Measurements from ENCODE around the gene SLC6A8. TPM values are rescaled to one million over a fixed set of nuclear protein-coding genes. Genes with fewer than 3 reads are reported as not detected.

Gene SLC6A8
- 10 to 100 TPM in 1 of 2 donors, 1 to 10 TPM in 1; 1.1 to 26.1 TPM for total RNA-seq

DNA sequence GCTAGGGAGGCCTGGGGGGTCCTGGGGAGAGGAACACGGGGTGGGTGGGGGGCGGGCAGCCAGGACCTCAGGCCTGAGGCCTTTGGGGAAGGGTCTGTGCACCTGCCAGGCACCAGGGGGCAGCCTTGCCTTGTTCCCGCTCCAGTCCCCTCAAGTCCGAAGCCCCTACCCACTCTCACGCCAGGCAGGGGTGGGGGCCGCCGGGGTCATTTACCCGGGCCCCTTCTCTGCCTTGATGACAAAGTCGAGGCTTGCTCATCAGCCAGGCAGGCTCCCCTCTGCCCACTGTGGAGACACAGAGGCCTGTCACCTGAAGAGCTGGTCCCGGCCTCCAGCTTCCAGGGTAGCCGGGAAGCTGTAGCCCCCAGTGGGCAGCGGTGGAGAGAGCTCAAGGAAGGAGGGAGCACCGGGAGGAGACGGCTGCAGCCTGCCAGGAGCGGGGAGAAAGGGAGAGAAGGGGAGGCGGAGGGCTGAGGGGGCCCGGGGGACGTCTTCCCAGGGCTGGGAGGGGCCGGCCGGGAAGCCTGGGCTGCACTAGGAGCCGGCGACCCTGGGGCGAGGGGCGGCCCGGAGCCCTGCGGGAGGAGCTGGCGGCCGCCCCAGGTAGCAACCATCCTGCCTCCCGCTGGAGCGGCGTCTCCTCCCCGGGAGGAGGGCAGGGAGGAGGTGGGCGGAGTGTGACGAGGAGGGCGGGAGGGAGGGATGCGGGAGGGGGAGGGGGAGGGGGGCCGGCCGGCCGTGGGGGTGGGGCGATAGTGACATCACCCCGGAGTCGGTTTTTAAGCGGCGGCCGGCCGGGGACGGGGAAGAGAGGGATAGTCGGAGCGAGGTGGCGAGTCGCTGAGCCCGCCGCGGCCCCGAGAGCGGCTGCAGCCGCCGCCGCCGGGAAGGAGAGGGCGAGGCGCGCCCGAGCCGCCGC lies at the start of gene SLC6A8:
TSS of gene SLC6A8 (plus strand) at position 806 of the 919 bp plus-strand sequence. CDS start 649 bp downstream, outside the sequence.
- Mint-ChIP-seq H3K27me3 (no peaks in the 10 kb centered on the region), H3K4me1 (no peaks in the 10 kb centered on the region), H3K4me3 (peak within 1 kb of the TSS; percentile 52), H3K9me3 (no peaks in the 10 kb centered on the region), H3K36me3 (ENCODE audit: low read depth) (no peaks in the 10 kb centered on the region), H3K27ac (no peak within 1 kb of the TSS)
- ATAC-seq (replicated peaks): peak; percentile 56

DNA sequence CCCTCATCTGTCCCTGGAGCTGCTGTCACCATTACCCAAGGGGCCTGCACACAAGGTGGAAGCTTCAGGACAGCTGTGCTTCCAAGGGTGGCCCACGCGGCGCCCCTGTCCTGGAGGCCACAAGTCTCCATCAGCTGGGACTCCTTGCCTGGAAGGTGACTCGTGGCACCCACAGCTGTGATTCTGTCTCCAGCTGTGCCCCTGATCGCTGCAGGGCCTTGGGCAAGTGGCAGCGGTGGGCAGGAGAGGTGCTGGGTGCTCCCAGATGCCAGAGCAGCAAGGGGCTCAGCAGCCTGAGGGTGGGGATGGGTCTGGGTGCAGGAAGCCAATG lies 49.7 kb upstream of the SLC6A8 start:
- Mint-ChIP-seq H3K9me3 (no peaks in the 10 kb centered on the region), H3K4me1 (no peaks in the 10 kb centered on the region), H3K27me3 (peaks cover 9% of the 10 kb centered on the region), H3K4me3 (no peak overlapping the region), H3K27ac (no peak overlapping the region), H3K36me3 (ENCODE audit: low read depth) (no peaks in the 10 kb centered on the region)
- no peak for ATAC-seq (replicated peaks)

GRCh38 chrX:153638436-153639176 lies 49.1 kb upstream of the SLC6A8 start:
- no peaks in the 10 kb centered on the region for H3K36me3 Mint-ChIP-seq (ENCODE audit: low read depth)
- no peak for ATAC-seq (replicated peaks)
- H3K4me1 Mint-ChIP-seq: no peaks in the 10 kb centered on the region
- H3K27ac Mint-ChIP-seq: no peak overlapping the region
- no peak overlapping the region for H3K4me3 Mint-ChIP-seq
- peaks cover 10% of the 10 kb centered on the region for H3K27me3 Mint-ChIP-seq
- H3K9me3 Mint-ChIP-seq: no peaks in the 10 kb centered on the region

GRCh38 chrX:153639177-153640044 lies 48.3 kb upstream of the SLC6A8 start:
- Mint-ChIP-seq H3K27ac (no peak overlapping the region), H3K9me3 (no peaks in the 10 kb centered on the region), H3K4me3 (no peak overlapping the region), H3K27me3 (peaks cover 10% of the 10 kb centered on the region), H3K36me3 (ENCODE audit: low read depth) (no peaks in the 10 kb centered on the region), H3K4me1 (no peaks in the 10 kb centered on the region)
- no peak for ATAC-seq (replicated peaks)

DNA sequence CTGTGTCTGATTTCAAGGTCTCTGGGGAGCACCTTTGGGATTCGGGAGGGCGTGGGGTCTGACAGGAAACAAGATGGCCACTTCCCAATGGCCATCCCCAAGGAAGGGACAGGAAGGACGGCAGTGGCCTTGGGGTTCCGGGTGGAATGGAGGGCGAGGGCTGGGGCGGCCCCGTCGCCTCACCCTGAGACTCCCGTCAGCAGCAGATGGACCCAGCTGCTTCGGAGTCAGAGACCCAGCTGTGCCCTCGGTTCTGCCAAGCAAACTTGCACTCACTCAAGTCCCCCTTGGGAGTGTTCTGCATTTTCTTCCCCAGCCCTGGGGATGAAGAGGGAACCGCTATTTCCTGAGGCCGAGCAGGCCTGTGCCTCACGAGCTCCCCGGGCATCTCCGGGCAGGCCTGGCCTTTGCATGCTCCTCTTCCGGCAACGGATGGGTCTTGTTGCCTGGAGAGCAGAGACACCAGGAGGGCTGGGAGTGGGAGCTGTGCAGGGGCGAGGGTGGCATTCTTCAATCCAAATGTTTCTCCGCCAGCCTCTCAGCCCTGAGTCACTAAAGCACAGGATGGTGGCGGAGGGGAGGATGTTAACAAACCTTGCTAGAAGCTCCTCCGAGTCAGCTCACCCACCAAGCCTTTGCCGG lies 47.6 kb upstream of the SLC6A8 start:
- ATAC-seq (replicated peaks): no peak
- no peaks in the 10 kb centered on the region for H3K9me3 Mint-ChIP-seq
- H3K4me3 Mint-ChIP-seq: no peak overlapping the region
- no peaks in the 10 kb centered on the region for H3K4me1 Mint-ChIP-seq
- no peaks in the 10 kb centered on the region for H3K36me3 Mint-ChIP-seq (ENCODE audit: low read depth)
- H3K27me3 Mint-ChIP-seq: peaks cover 10% of the 10 kb centered on the region
- H3K27ac Mint-ChIP-seq: no peak overlapping the region

DNA sequence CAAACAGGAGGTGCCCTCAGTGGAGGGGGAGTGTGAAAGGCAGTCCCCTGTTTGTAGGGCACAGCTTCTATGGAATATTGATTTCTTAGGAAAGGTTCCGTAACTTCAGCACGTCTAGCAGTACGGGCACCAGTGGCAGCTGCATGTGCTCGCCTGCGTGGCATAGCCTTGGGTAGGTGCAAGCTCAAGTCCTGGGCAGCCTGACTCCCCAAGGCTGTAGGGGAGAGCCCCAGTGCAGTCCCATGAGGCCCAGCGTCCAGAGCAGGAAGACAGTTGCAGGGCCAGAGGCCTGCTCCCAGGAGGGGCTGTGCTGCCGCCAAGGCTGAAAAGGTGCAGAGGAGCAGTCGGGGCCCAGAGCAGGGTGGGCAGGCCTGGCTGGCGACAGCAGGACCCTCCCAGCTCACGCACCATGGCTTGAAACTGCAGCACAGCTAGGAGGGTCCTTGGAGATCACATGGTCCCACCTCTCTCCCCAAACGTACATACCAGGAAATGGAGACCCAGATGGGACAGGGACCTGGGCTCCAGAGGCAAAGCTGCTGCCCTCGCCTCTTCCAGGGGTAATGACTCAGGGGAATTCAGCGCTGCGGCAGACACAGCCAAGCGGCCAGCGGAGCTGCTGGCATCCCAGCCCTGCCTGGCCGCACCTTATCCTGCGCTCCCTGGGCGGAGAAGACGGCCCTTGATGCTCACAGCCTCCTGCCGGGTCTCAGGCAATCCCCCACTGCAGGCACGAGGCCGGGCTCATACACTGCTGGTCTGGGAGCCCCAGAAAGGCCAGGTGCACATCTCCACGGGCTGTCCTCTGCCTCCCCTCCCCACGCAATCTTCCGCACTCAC lies 46.8 kb upstream of the SLC6A8 start:
- H3K4me3 Mint-ChIP-seq: peak overlapping the region; percentile 12
- no peak for ATAC-seq (replicated peaks)
- no peaks in the 10 kb centered on the region for H3K36me3 Mint-ChIP-seq (ENCODE audit: low read depth)
- H3K4me1 Mint-ChIP-seq: no peaks in the 10 kb centered on the region
- no peak overlapping the region for H3K27ac Mint-ChIP-seq
- H3K27me3 Mint-ChIP-seq: peaks cover 10% of the 10 kb centered on the region
- H3K9me3 Mint-ChIP-seq: no peaks in the 10 kb centered on the region

DNA sequence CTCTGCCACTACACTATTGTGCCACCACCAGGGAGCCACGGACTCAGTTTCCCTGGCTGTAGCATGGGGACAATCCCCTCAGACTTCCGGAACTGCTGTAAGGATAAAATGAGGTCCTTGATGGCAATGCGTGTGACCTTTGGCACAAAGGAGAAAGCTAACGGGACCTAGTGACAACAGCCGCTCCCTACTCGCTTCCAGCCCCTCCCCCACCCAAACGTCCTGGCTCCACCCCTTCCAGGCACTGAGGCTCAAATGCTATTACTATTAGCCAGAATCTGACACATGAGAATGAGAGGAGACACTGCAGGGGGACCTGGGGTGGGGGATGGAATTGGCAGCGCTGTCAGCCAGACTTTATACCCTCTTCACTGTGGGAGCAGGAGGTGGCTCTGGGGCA lies 46.1 kb upstream of the SLC6A8 start:
- Mint-ChIP-seq H3K27me3 (peaks cover 13% of the 10 kb centered on the region), H3K4me3 (peak overlapping the region; percentile 12), H3K4me1 (no peaks in the 10 kb centered on the region), H3K9me3 (no peaks in the 10 kb centered on the region), H3K36me3 (ENCODE audit: low read depth) (no peaks in the 10 kb centered on the region), H3K27ac (no peak overlapping the region)
- no peak for ATAC-seq (replicated peaks)

- no peak overlapping the region for H3K27ac Mint-ChIP-seq
- peak overlapping the region; percentile 52 for H3K4me3 Mint-ChIP-seq
- H3K36me3 Mint-ChIP-seq (ENCODE audit: low read depth): no peaks in the 10 kb centered on the region
- H3K9me3 Mint-ChIP-seq: no peaks in the 10 kb centered on the region
- H3K27me3 Mint-ChIP-seq: peaks cover 13% of the 10 kb centered on the region
- ATAC-seq (replicated peaks): no peak
- no peaks in the 10 kb centered on the region for H3K4me1 Mint-ChIP-seq
Observed at GRCh38 chrX:153642051-153642654, 45.6 kb upstream of the SLC6A8 start.

DNA sequence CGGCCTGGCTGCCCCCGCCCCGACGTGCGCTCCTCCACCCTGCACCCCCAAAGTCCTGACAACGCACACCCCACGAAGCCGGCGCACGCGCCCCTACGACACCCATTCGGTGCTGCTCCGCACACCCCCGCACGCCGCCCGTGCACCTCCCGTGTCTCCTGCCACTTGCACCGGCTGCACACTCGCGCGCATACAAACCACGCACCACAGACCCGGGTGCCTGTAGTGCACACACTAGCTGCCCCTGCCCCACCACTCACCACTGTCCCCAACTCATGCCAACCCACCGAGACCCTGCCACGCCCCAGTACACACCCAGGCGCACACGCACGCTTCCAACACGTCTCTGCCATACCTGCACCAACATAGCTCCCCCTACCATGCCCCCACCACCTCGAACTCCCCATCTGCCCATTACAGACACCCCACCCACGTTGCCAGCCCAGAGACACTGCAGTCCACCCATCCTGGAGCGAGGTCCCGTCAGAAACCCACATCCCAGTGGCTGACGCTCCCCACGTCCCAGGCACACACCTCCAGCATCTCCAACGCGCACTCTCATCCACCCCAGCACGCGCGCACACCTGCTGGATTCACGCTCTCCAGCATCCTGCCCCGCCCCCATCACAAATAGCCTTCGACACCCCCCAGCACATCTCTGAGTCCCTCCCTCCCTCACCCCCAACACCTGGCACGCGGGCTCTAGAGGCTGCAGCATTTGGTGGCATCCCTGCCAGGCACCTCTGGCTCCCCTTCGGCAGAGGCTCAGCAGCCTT lies 44.9 kb upstream of the SLC6A8 start:
- Mint-ChIP-seq H3K4me3 (peak overlapping the region; percentile 52), H3K27me3 (peaks cover 13% of the 10 kb centered on the region), H3K36me3 (ENCODE audit: low read depth) (no peaks in the 10 kb centered on the region), H3K9me3 (no peaks in the 10 kb centered on the region), H3K27ac (no peak overlapping the region), H3K4me1 (no peaks in the 10 kb centered on the region)
- ATAC-seq (replicated peaks): no peak

GRCh38 chrX:153643431-153644351 lies 44.0 kb upstream of the SLC6A8 start:
- Mint-ChIP-seq H3K9me3 (no peaks in the 10 kb centered on the region), H3K4me1 (no peaks in the 10 kb centered on the region), H3K4me3 (peak overlapping the region; percentile 52), H3K27ac (no peak overlapping the region), H3K27me3 (peaks cover 13% of the 10 kb centered on the region), H3K36me3 (ENCODE audit: low read depth) (no peaks in the 10 kb centered on the region)
- ATAC-seq (replicated peaks): no peak

GRCh38 chrX:153644356-153645125 lies 43.2 kb upstream of the SLC6A8 start:
- H3K27me3 Mint-ChIP-seq: peaks cover 13% of the 10 kb centered on the region
- no peak for ATAC-seq (replicated peaks)

More at GRCh38 chrX:153644356-153645125, 43.2 kb upstream of the SLC6A8 start:
- no peak overlapping the region for H3K4me3 Mint-ChIP-seq
- H3K27ac Mint-ChIP-seq: no peak overlapping the region
- no peaks in the 10 kb centered on the region for H3K36me3 Mint-ChIP-seq (ENCODE audit: low read depth)
- no peaks in the 10 kb centered on the region for H3K4me1 Mint-ChIP-seq
- no peaks in the 10 kb centered on the region for H3K9me3 Mint-ChIP-seq
